ENCODE results near the gene ITK. TPM values are rescaled to one million over a fixed set of nuclear protein-coding genes. Genes with fewer than 3 reads are reported as not detected.
A peak's percentile ranks its signal among the peaks of the same experiment; 100 is the strongest.
"Not testable (repeated sequence)": the region's sequence is repeated elsewhere in the genome, so short reads cannot be mapped to it uniquely, and the experiment has no call there.

ITK gene
- total RNA-seq, 3 donors from 2014 or later (not counting 1 experiment from before 2014, with no cell fraction given) = 153 to 188 (median 186) TPM

DNA sequence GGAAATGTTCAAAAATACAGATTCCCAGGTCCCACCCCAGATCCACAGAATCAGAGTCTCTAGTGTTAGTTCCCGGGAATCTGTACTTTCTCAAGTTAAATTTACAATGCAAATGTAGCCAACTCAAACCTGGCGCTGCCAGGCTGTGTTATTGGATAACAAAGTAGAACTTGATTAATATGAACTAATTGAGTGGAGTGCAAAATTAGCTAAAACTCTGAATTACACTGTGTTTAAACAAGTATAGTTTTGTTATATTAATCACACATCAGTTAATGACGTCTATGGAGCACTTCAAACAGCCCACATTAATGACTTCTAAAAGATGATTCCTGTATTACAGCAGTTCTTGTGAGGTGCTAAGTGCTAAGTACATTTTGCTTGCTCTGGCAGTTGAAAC, 52.9 kb downstream of the ITK start:
- no peak overlapping the region for H3K4me3 ChIP-seq (ENCODE audit: low read length)
- H3K27me3 ChIP-seq (ENCODE audit: control insufficient read depth, insufficient read depth, low read length) = no peaks in the 10 kb centered on the region
- Mint-ChIP-seq H3K36me3 (peaks cover 35% of the 10 kb centered on the region), H3K4me1 (peaks cover 8 to 20% of the 10 kb centered on the region in 2 donors), H3K27me3 (ENCODE audit: low read depth in 2 of 2) (no peaks in the 10 kb centered on the region), H3K27ac (peak overlapping the region; percentile 47 to 82), H3K4me3 (no peak overlapping the region), H3K9me3 (no peaks in the 10 kb centered on the region)
- DNase-seq (peak in 1 of 2 donors; percentile 81), ATAC-seq (no peak)
- TF ChIP-seq CTCF (IDR thresholded peaks at IDR 0.05) = no peak
- H3K27ac ChIP-seq (ENCODE audit: low read length) = no peak overlapping the region
- intact Hi-C loops (cut with micrococcal nuclease) = no loop called here
- 96% methylated on average over 3 of the region's 3 CpGs for WGBS (ENCODE audit: insufficient coverage)
- no peaks in the 10 kb centered on the region for H3K4me1 ChIP-seq (ENCODE audit: control insufficient read depth, insufficient read depth, low read length)
- no peaks in the 10 kb centered on the region for H3K9me3 ChIP-seq (ENCODE audit: control insufficient read depth, insufficient read depth, low read length)
- peaks cover 88% of the 10 kb centered on the region for H3K36me3 ChIP-seq (ENCODE audit: control insufficient read depth, insufficient read depth, low read length)

GRCh38 chr5:157236423-157236822, 55.8 kb downstream of the ITK start:
- peaks cover 48% of the 10 kb centered on the region for H3K36me3 Mint-ChIP-seq
- no peaks in the 10 kb centered on the region for H3K9me3 Mint-ChIP-seq
- H3K4me1 Mint-ChIP-seq = peaks cover 14 to 29% of the 10 kb centered on the region in 2 donors
- no peaks in the 10 kb centered on the region for H3K27me3 Mint-ChIP-seq (ENCODE audit: low read depth in 2 of 2)
- no peaks in the 10 kb centered on the region for H3K27me3 ChIP-seq (ENCODE audit: control insufficient read depth, insufficient read depth, low read length)
- H3K27ac Mint-ChIP-seq = no peak overlapping the region
- H3K9me3 ChIP-seq (ENCODE audit: control insufficient read depth, insufficient read depth, low read length) = no peaks in the 10 kb centered on the region
- H3K4me3 Mint-ChIP-seq = no peak overlapping the region
- H3K4me3 ChIP-seq (ENCODE audit: low read length) = no peak overlapping the region
- ATAC-seq (no peak), DNase-seq (no peak)
- 94% methylated on average over 3 of the region's 3 CpGs for WGBS (ENCODE audit: insufficient coverage)
- H3K27ac ChIP-seq (ENCODE audit: low read length) = no peak overlapping the region
- H3K36me3 ChIP-seq (ENCODE audit: control insufficient read depth, insufficient read depth, low read length) = peaks cover 85% of the 10 kb centered on the region
- intact Hi-C loops (cut with micrococcal nuclease) = no loop called here
- H3K4me1 ChIP-seq (ENCODE audit: control insufficient read depth, insufficient read depth, low read length) = no peaks in the 10 kb centered on the region
- no peak for TF ChIP-seq CTCF (IDR thresholded peaks at IDR 0.05)

DNA sequence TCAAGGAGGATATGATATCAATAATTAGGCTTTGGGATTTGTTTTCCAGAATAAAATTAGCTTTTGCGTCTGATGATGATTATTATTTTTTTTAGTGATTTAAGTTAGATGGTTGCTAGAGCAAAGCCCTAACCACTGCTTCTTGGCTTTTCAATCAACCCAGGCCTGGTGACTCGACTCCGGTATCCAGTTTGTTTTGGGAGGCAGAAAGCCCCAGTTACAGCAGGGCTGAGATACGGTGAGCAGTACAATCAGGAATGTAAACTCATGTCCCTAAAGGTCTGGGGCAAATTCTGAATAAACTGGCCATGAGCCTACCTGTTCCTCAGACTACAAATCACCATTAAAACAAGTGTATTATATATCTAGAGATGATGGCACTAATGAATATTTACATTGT, 60.8 kb downstream of the ITK start:
- peaks cover 24 to 26% of the 10 kb centered on the region in 2 donors for H3K4me1 Mint-ChIP-seq
- 100% methylated on average over 4 of the region's 4 CpGs for WGBS (ENCODE audit: insufficient coverage)
- DNase-seq (no peak), ATAC-seq (no peak)
- H3K4me3 Mint-ChIP-seq = no peak overlapping the region
- H3K36me3 Mint-ChIP-seq = peaks cover 43% of the 10 kb centered on the region
- Histone ChIP-seq H3K27ac (ENCODE audit: low read length) (no peak overlapping the region), H3K9me3 (ENCODE audit: control insufficient read depth, insufficient read depth, low read length) (no peaks in the 10 kb centered on the region), H3K4me1 (ENCODE audit: control insufficient read depth, insufficient read depth, low read length) (peaks cover 5% of the 10 kb centered on the region), H3K4me3 (ENCODE audit: low read length) (no peak overlapping the region), H3K27me3 (ENCODE audit: control insufficient read depth, insufficient read depth, low read length) (no peaks in the 10 kb centered on the region), H3K36me3 (ENCODE audit: control insufficient read depth, insufficient read depth, low read length) (peaks cover 93% of the 10 kb centered on the region)
- TF ChIP-seq CTCF (IDR thresholded peaks at IDR 0.05) = no peak
- no peaks in the 10 kb centered on the region for H3K27me3 Mint-ChIP-seq (ENCODE audit: low read depth in 2 of 2)
- H3K27ac Mint-ChIP-seq = peak overlapping the region in 1 of 2 donors; percentile 21
- intact Hi-C loops (cut with micrococcal nuclease) = no loop called here
- no peaks in the 10 kb centered on the region for H3K9me3 Mint-ChIP-seq

DNA sequence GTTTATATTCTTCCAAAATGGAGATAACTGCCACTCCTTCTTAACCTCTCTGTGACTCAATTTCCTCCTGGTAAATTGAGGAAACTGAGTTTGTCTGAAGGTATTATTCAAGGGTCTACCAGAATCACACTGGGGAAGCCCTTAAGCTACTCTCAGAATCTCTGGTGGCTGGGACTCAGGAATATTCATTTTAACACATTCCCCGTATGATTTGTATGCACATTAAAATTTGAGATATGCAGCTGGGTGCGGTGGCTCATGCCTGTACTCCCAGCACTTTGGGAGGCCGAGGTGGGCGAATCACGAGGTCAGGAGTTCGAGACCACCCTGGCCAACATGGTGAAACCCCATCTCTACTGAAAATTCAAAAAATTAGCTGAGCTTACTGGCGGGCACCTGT, 64.1 kb downstream of the ITK start:
- H3K36me3 Mint-ChIP-seq = peaks cover 43% of the 10 kb centered on the region
- Histone ChIP-seq H3K36me3 (ENCODE audit: control insufficient read depth, insufficient read depth, low read length) (peaks cover 90% of the 10 kb centered on the region), H3K4me1 (ENCODE audit: control insufficient read depth, insufficient read depth, low read length) (peaks cover 24% of the 10 kb centered on the region)
- ATAC-seq; DNase-seq; H3K27me3 ChIP-seq (ENCODE audit: control insufficient read depth, insufficient read depth, low read length); H3K27me3 Mint-ChIP-seq (ENCODE audit: low read depth in 2 of 2); H3K27ac ChIP-seq (ENCODE audit: low read length); H3K4me3 ChIP-seq (ENCODE audit: low read length); H3K9me3 ChIP-seq (ENCODE audit: control insufficient read depth, insufficient read depth, low read length); H3K9me3 Mint-ChIP-seq; H3K4me3 Mint-ChIP-seq; intact Hi-C loops (cut with micrococcal nuclease): not testable (repeated sequence)
- WGBS (ENCODE audit: insufficient coverage) = 69% methylated on average over 7 of the region's 7 CpGs
- peak overlapping the region; percentile 45 to 52 for H3K27ac Mint-ChIP-seq
- H3K4me1 Mint-ChIP-seq = peaks cover 46 to 51% of the 10 kb centered on the region in 2 donors

All from natural killer cell (primary cell).